Thymus (tissue), 11 donors: ENCODE results near the gene DSE. TPM values are rescaled to one million over a fixed set of nuclear protein-coding genes. Genes with fewer than 3 reads are reported as not detected.

Source experiments
- DNase-seq, 9 donors: peaks; one replicate each; pipeline ENCODE4 v3.0.0-alpha.2; 2013; ENCODE audit warnings: low spot score in 9 of 9, low read depth in 6 of 9, missing footprints in 1 of 9
- H3K27ac ChIP-seq, 2 donors: one replicate each; pipeline ENCODE4 v1.5.1; 2013; ENCODE audit warnings: control low read depth in 1 of 2, low read depth in 1 of 2, low read length in 1 of 2, mild to moderate bottlenecking in 1 of 2, moderate library complexity in 1 of 2
- H3K27me3 ChIP-seq, 2 donors: one replicate each; pipeline ENCODE4 v1.5.1; 2013; ENCODE audit warnings: low read length in 1 of 2; ENCODE audit not compliant: control insufficient read depth in 2 of 2, insufficient read depth in 1 of 2
- H3K36me3 ChIP-seq, 2 donors: one replicate each; pipeline ENCODE4 v1.5.1; 2013; ENCODE audit warnings: low read length in 1 of 2, mild to moderate bottlenecking in 1 of 2, moderate library complexity in 1 of 2; ENCODE audit not compliant: control insufficient read depth in 2 of 2, insufficient read depth in 2 of 2
- H3K4me1 ChIP-seq, 2 donors: one replicate each; pipeline ENCODE4 v1.5.1; 2013; ENCODE audit warnings: low read length in 2 of 2; ENCODE audit not compliant: control insufficient read depth in 2 of 2, insufficient read depth in 2 of 2
- H3K4me3 ChIP-seq, 2 donors: one replicate each; pipeline ENCODE4 v1.5.1; 2013; ENCODE audit warnings: low read length in 2 of 2, control low read depth in 1 of 2, mild to moderate bottlenecking in 1 of 2
- H3K9me3 ChIP-seq, 2 donors: one replicate each; pipeline ENCODE4 v1.5.1; 2013; ENCODE audit warnings: low read length in 1 of 2, mild to moderate bottlenecking in 1 of 2; ENCODE audit not compliant: control insufficient read depth in 2 of 2, insufficient read depth in 1 of 2
- WGBS: extraction: QIAGEN DNeasy Blood & Tissue Kit; methylation state at CpG from one replicate; pipeline ENCODE4 v1.1.7; 2013; 5-methylcytosine and 5-hydroxymethylcytosine counted together
- polyA plus RNA-seq: library from polyadenylated mRNA; stranded (reverse); fragments of 200-250 nt; gene quantifications from one replicate; pipeline ENCODE4 v1.2.3, GENCODE V29; 2013
- total RNA-seq: library from RNA; stranded (reverse); fragments of 120-200 nt; gene quantifications from one replicate; pipeline ENCODE4 v1.2.4, GENCODE V29; 2013
- donor health status: healthy.

The DSE gene
- total and polyA plus RNA-seq, 2 donors = 12.8 to 23.8 TPM

DNA sequence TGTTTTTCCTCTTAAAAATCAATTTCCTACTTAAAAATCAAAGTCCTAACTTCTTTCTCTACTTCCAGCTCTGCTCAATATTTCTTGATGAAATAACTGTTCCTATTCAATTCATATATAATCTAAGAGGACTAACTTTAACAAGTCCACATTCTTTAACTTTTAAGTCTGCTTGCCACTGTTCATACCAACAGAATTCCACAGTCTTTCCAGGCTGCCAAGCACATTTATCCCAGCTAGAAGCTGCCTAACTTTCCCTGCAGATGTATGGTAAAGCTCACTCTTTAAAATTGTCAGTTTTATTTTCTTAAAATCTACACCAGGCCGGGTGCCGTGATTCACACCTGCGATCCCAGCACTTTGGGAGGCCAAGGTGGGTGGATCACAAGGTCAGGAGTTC is 102.0 kb downstream of the DSE start:
- no peak overlapping the region for H3K27ac ChIP-seq
- peaks cover 0 to 5% of the 10 kb centered on the region in 2 donors for H3K4me1 ChIP-seq
- no peak for DNase-seq
- 99% methylated on average over 3 of the region's 3 CpGs for WGBS
- H3K36me3 ChIP-seq = no peaks in the 10 kb centered on the region
- H3K4me3 ChIP-seq = no peak overlapping the region
- H3K9me3 ChIP-seq = no peaks in the 10 kb centered on the region
- no peaks in the 10 kb centered on the region for H3K27me3 ChIP-seq

DNA sequence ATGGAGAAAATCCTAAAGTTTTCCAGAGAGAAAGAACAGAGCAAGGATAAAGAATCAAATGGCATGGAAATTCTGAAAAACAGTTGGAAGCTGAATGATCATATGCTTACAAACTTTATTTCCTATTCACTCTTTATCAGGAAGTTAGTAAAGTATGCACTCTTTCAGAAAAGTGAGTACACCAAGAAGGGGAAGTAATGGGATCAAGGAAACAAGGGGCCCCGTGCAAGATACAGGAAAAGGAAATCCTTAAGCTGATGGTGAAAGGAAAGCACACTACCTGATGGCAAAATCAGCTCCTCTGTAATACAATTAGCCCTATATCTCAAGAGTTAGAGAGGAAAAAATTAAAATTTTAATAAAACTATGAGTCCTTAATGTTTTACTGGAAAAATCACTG is 104.4 kb downstream of the DSE start:
- H3K9me3 ChIP-seq = no peaks in the 10 kb centered on the region
- no peaks in the 10 kb centered on the region for H3K27me3 ChIP-seq
- no peaks in the 10 kb centered on the region for H3K36me3 ChIP-seq
- H3K27ac ChIP-seq = no peak overlapping the region
- no peak overlapping the region for H3K4me3 ChIP-seq
- no peak for DNase-seq
- peaks cover 0 to 5% of the 10 kb centered on the region in 2 donors for H3K4me1 ChIP-seq
- 14% methylated on average over 1 of the region's 1 CpG for WGBS

DNA sequence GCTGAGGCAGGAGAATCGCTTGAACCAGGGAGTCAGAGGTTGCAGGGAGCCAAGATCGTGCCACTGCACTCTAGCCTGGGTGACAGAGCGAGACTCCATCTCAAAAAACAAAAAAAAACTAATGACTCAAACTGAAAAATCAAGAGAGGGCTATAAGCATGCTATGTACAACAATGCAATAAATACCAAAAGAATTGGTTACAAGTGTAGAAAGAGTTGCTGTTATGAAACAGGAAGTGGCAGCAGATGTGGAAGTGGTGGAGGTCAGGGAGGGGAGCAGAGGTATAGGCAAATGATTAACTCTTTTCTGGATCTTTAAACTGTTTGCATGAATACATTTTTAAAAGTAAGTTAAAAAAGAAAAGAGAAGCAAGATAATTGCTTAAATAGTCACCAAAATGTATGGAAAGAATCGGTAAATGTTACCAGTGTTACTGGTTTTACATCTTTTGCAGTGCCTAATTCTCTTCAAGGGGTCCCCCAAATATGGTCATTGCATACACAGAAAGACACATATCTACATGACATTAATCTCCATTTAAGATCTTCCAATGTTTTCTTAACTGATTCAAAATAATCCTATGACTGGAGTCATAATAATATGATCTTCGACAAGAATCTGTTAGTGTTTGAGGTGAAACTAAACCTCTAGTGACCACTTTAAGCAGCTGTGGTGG is 105.4 kb downstream of the DSE start:
- Histone ChIP-seq H3K27ac (no peak overlapping the region), H3K4me3 (no peak overlapping the region), H3K36me3 (no peaks in the 10 kb centered on the region), H3K9me3 (no peaks in the 10 kb centered on the region), H3K4me1 (peaks cover 0 to 5% of the 10 kb centered on the region in 2 donors), H3K27me3 (no peaks in the 10 kb centered on the region)
- WGBS = 28% methylated on average over 5 of the region's 5 CpGs
- peak in 2 of 9 donors; percentile 24 to 57 for DNase-seq

DNA sequence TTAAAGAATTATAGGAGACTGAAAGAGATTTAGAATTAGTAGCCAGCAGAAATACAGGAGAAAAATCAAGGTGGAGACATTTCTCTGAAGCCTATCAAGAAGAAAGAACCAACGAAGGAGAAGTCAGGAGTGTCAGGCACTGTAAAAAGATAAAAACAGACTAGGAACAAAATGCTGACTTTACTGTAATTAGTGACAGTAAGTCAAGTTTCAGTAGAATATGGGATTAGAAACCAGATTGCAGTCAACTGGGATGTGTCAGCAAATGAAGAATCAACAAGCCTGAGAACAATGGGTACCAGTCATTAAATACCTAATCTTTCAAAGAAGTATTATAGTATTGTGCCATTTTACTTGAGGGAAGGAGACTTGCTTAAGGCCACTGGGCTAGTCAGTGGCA is 112.0 kb downstream of the DSE start:
- H3K4me1 ChIP-seq = no peaks in the 10 kb centered on the region
- DNase-seq = no peak
- no peaks in the 10 kb centered on the region for H3K9me3 ChIP-seq
- no peak overlapping the region for H3K4me3 ChIP-seq
- no peaks in the 10 kb centered on the region for H3K36me3 ChIP-seq
- H3K27ac ChIP-seq = no peak overlapping the region
- 92% methylated on average over 1 of the region's 1 CpG for WGBS
- no peaks in the 10 kb centered on the region for H3K27me3 ChIP-seq

DNA sequence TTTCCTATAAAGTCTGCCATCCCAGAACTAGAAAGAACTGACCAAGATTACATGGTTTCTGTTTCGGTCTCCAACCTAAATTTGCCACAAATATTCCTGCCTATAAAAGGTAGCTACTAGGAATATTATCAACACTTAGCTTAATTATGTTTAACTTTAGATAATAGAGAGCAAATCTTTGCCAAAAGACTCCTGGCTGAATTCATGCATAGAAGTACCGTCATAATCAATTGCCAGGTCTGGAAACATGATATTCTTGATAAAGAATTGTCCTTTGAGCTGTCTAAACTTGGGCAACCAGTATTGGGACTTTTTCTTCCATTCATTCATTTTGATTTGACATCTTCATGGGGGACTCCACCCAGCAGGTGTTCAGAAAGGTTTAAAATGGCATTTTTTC is 112.9 kb downstream of the DSE start:
- no peak overlapping the region for H3K27ac ChIP-seq
- no peak for DNase-seq

DNA sequence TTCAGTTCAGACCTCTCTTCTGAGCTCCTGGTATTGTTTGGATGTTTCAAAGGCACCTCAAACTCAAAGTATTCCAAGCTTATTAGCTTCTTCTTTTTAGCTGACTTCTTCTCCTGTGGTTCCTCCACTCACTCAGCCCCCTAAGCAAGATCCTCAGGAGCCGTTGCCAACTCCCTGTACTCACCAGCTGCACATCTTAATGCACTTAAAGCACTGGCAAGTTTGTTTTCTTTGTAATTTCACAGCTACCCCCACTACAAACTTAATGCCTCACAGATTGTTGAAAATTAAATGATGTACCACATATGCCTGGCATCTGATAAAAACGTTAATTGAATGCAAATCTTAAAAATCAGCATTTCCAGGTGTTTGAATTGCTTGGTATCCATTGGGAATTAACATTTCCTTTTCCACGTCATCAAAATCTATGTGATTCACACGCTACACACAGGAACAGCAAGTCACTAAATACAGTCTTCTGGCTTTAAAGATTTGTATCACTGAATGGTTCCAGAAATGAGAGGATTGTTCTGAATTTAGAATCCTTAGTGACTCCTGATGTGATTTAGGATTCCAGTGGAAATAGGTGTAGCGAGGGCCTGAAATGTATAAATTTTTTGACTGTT is 114.9 kb downstream of the DSE start:
- Histone ChIP-seq H3K27me3 (no peaks in the 10 kb centered on the region), H3K27ac (no peak overlapping the region), H3K4me3 (no peak overlapping the region), H3K4me1 (no peaks in the 10 kb centered on the region), H3K36me3 (no peaks in the 10 kb centered on the region), H3K9me3 (no peaks in the 10 kb centered on the region)
- 92% methylated on average over 5 of the region's 5 CpGs for WGBS
- DNase-seq = no peak

More for the DNA sequence above, 112.9 kb downstream of the DSE start:
- Histone ChIP-seq H3K36me3 (no peaks in the 10 kb centered on the region), H3K27me3 (no peaks in the 10 kb centered on the region), H3K9me3 (no peaks in the 10 kb centered on the region), H3K4me1 (no peaks in the 10 kb centered on the region), H3K4me3 (no peak overlapping the region)
- WGBS = 92% methylated on average over 2 of the region's 2 CpGs

DNA sequence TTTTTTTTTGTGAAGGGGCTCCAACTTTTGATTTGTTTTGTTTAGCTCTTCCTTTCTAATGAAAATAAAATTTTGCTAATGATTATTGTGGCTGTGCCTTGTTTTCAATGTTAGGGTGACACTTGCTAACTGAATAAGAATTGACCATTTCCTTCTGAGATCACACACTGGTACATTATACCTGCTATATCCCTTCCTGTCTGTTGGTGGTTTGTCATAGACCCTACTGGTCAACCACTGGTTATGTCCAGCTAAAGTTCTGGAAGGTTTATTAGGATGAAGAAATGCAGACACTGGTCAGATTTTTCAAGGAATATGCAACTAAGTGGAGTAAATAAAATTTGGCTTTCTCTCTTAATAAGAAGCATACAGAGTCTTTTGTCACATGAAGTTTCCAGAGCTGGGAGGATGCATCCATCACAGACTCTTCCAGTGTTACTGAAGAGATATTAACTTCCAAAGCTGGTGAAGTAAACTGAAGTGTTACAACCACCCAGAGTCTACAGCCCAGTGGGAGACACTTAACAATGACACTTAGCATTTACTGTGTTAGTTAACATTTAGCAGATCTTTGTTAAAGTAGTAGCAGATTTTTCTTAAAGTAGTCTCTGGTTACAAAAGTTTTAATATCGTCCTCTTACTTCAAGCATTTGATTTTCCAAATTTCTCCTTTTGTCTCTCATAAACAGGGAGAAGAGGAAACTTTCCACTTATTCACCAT is 121.0 kb downstream of the DSE start:
- WGBS = 97% methylated on average over 1 of the region's 1 CpG
- H3K4me3 ChIP-seq = no peak overlapping the region
- no peaks in the 10 kb centered on the region for H3K27me3 ChIP-seq
- DNase-seq = no peak
- H3K36me3 ChIP-seq = no peaks in the 10 kb centered on the region
- H3K4me1 ChIP-seq = no peaks in the 10 kb centered on the region
- no peak overlapping the region for H3K27ac ChIP-seq
- no peaks in the 10 kb centered on the region for H3K9me3 ChIP-seq

DNA sequence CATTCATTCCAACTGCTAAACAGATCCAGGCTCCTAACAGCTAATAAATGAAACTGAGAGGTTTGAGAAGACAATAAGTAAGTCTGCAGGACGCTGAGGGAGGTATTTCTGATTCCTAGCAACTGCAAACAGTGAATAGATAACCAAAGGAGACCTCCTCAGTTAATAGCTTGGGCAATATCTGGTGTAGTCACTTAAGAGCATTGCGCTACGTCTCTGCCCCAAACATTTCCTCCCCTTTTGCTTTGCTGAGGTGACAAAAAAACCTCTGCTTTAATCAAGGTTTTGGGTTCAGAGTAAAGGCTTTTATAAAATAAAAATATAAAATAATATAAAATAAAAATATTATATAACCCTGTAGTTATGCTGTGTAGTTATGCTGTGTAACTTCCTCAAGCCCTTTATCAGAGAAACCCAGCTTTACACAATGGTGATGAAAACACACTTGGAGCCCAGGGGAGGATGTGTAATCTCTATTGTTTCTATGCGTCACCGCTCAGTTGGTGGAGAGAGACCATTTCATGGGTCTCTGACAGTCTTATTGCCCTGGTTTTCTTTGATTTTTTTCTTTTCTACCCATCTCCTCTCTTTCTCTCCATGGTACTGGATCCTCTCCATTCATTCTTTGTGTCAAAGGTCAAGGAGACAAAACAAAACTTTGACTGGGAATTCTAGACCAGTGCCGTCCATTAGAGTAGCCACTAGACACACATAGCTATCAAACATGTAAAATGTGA is 121.8 kb downstream of the DSE start:
- no peaks in the 10 kb centered on the region for H3K36me3 ChIP-seq
- 87% methylated on average over 6 of the region's 6 CpGs for WGBS
- H3K4me3 ChIP-seq = no peak overlapping the region
- no peaks in the 10 kb centered on the region for H3K9me3 ChIP-seq
- DNase-seq = no peak
- no peaks in the 10 kb centered on the region for H3K4me1 ChIP-seq
- no peak overlapping the region for H3K27ac ChIP-seq
- H3K27me3 ChIP-seq = no peaks in the 10 kb centered on the region
